ENCODE results near the gene TMC1.
A peak's percentile ranks its signal among the peaks of the same experiment; 100 is the strongest.
"Not testable (repeated sequence)": the region's sequence is repeated elsewhere in the genome, so short reads cannot be mapped to it uniquely, and the experiment has no call there.

Gene TMC1

DNA sequence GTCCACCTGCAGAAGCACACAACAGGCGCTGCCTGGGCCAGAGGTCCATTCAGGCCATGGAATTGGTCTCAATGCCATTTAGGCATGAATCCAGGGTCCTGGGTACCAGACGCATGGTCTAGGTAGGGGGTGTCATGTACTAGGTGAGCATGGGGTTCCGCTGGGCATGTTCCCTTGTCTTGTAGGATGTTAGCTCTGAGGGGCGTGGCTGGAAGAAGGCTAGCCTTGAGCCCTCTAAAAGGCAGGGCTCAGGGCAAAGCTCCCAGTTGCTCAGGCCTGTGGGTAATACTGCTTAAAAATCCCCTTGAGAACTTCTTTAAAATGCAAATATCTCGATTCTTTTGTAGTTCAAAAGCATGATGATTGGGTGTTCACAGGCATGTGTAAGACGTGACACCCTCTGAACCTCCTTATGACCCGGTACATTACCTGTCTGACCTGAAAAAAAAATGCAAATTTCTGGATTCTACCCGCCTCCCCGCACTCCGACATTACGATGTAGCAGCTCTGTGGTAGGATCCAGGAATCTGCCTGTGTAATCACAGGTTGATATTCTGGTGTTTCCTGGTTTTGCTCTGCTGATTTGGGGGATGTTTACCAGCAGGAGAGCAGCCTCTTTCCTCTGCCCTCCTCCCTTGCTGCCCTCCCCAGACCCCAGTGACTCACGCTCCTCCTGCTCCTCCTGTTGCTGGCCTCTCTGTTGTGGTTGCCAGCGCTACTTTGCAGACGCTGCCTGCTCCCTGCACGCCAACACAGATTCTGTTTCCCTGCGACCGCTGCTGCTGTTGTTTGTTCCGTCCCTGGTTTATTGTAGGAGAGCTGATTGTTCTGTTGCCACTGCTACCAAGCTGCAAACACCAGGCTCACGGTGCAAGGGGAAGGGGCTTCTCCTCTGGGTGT lies 5.7 kb downstream of the TMC1 start:
- DNase-seq = peak; percentile 62 to 75

- no peak for DNase-seq
These were observed 6.4 kb downstream of the TMC1 start for GRCh38 chr9:72527801-72528195.

DNA sequence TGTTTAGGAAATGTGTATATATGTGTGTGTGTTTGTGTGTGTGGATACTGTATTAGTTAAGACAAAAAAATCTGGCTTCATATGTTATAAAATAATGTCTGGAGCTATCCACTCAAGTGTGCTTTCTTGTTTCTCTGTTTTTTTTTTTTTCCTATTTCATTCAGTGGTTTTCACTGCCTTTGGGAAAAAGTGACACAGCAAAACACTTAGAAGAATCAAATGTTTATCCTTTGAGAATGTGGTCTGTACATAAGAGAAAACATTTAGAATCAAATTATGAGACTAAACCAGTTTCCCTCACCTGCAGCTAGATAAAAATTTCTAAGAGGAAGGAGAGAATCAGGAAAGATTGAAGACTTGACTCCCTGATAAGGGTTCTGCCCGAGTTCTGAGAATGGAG lies 8.1 kb downstream of the TMC1 start:
- no peak for DNase-seq

DNA sequence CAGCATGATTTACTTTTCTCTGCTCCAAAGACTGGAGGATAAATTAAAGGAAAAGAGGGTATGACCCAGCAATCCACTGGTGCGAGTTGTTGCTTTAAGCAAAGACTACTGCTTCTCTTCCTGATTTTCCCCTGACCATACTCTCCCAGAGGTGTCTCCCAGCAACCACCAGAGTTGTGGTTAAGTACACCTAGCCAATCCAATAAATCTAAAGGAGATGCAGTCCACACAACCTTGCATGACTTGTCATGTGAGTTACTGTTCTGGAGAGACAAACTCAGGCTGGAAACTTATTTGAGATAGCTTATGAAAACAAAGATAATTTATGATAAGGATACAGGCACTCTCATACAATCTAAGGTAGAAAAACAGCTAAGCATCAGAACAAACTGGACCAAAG lies 11.9 kb downstream of the TMC1 start:
- DNase-seq = no peak

DNA sequence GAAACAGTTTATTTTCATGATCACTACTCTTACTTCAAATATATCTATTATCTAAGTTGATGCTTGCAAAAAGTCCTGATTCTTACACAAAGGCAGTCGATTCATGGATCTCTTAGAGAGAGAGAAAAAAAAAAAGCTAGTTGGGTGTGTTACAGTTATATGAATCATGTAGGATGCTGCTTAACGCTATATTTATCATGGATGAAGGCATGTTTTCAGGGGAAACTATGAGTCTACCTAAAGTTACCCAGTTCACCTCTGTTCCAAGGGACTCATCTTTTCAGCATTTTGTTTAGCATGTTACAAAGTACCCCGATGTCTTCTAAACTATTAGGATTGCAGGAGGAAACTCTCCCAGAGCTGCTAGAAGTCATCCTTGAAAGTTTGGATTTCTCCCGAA lies 13.5 kb downstream of the TMC1 start:
- DNase-seq = no peak

DNA sequence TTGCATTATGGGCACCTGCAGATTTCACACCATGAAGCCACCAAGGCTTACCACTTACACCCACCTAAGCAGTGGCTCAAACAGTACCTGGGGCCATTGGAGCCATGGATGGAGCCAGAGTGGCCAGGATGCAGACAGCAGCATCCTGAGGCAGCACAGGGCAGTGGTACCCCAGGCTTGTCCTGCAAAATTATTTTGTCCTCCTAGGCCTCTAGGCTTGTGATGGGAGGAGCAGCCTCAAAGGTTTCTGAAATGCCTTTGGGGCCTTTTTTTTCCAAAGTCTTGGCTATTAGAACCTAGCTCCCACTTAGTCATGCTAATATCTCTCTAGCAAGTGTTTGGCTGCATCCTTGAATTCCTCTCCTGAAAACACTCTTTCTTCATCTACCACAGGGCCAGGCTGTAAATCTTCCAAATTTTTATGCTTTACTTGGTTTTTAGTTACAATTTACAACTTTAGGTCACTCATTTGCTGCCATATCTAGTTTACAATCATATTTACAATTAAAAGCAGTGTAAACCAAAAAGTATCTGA lies 15.7 kb downstream of the TMC1 start:
- DNase-seq = no peak

GRCh38 chr9:72537671-72538070 lies 16.3 kb downstream of the TMC1 start:
- DNase-seq = no peak

GRCh38 chr9:72538921-72539702 lies 17.7 kb downstream of the TMC1 start:
- DNase-seq = no peak

DNA sequence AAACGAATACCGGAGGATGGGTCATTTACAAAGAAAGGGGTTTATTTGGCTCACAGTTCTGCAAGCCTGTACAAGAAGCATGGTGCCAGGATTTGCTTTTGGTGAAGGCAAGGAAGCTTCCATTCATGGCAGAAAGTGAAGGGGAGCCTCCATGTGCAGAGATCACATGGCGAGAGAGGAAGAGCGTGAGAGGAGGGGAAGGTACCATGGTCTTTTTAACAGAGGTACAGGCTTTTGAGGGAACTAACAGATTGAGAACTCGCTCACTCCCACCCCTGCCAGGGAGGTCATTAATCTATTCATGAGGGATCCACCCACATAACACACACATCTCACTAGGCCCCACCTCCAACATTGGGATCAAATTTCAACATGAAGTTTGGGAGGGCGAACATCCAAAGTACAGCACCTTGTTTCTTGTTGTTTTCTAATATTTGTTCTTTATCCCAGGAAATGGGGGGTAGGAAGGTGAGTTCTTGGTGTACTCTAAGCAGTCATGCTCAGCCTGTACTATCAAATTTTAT lies 18.5 kb downstream of the TMC1 start:
- DNase-seq = no peak

- no peak for DNase-seq
These were observed 19.0 kb downstream of the TMC1 start for GRCh38 chr9:72540348-72540873.

DNA sequence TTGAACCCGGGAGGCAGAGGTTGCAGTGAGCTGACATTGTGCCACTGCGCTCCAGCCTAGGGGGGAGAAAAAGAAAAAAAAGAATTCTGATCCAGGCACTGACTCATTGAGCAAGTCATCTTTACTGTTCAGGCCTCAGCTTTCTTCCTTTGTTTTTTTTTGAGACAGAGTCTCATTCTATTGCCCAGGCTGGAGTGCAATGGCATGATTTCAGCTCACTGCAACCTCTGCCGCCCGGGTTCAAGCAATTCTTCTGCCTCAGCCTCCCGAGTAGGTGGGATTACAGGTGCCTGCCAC lies 21.1 kb downstream of the TMC1 start:
- DNase-seq = not testable (repeated sequence)

DNA sequence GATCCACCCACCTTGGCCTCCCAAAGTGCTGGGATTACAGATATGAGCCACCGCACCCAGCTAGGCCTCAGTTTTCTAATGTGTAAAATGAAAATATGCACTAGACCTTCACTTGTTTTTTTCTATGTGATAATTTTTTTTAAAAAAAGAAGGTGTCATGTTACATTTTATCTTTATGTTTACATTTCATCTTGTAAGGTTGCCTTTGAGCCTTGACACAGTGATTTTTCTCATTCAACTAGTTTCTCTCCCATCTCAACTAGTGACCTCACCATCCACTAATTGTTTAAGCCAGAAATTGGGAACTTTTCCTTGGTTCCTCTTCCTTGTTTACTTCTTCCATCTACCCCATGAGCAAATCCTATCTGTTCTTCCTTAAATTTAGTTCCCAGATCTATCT lies 21.5 kb downstream of the TMC1 start:
- DNase-seq = no peak

DNA sequence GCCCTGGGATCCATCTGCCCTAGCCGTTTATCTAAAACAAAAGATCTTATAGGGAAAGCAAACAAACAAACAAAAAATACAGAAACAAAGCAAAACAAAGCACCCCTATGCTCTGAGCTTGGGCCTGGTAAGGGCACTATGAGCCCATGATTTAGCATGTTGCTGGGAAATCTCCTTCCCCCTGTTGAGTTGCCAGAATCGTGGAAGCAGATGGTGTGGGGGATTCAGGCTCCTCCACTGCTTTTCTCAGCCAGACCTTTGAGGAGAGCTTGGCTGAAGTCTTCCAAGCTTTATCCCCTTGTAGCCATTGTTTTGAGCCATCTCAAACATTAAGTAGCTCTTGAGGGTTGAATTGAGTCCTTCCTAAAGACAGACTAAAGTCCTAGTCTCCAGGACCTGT lies 29.9 kb downstream of the TMC1 start:
- DNase-seq = no peak

- DNase-seq = no peak
These were observed 30.9 kb downstream of the TMC1 start for GRCh38 chr9:72552356-72552755.

DNA sequence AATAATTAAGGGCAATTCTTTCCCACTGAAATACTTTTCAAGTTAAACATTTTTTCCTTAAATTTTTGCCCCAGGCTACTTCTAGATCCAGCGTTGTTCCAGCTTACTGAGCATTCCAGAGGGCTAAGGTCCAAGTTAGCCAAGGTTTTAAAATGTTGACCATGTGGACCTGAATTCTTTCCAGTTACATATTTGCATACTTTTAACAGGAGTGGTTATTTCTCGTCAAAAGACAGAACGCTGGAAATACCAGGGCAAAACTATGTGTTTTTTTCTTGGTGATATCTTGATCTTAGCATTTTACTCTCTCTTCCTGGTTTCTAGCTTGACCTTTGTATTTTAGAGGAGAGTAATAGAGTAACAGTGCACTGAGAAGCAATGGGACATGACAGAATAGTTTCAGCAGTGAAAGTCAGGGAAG lies 32.8 kb downstream of the TMC1 start:
- DNase-seq = no peak

DNA sequence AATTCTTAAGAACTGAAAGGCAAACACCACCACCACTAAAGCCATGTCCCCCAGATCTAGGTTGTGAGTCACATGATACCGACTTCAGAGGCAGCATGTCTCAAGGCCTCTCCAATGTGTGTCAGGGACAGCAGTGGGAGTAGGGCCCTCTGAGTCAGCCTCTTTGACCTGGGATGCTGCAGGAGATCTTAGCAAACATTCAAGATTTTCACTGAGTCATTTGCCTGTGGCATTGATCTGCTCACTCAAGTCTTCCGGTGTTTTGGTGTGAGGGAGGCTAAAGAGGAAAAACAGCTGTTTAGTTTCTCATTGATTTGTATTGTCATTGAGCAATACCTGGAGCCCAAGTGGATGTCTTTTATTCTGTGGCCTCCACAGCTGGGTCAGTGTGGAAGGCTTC lies 36.1 kb downstream of the TMC1 start:
- DNase-seq = peak; percentile 20 to 68

DNA sequence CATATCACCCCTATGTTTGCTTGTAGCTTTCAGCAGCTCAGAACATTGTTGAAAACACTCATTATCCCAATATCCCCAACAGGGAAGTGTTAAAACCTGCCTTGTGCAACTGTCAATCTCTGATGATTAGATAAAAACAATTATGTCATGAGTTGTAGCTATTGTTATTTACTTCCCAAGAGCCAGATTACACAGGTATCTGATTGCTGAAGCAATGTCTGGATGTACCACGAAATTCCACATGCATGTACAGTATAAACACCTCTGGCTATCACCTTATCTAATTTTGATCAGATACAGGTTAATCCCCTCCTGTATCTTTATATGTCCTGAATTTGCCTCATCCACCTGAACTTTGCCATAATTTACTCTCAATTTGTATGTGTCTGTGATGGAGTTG lies 38.7 kb downstream of the TMC1 start:
- DNase-seq = no peak

DNA sequence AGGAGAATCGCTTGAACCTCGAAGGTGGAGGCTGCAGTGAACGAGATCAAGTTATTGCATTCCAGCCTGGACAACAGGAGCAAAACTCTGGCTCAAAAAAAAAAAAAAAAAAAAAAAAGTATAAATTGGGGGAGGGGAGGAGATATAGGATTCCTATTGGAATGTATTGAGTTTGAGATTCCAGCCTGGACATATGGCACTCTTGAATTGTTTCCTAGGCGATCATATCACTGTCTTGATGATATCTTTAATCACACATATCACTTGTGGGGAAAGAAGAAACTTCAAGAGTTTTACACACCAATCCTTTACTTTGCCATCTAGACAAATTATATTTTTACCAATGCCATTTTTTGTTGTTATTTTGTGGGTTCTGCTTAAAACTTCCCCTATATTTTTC lies 42.4 kb downstream of the TMC1 start:
- no peak for DNase-seq

- DNase-seq = no peak
These were observed 43.3 kb downstream of the TMC1 start for GRCh38 chr9:72564479-72565281.

DNA sequence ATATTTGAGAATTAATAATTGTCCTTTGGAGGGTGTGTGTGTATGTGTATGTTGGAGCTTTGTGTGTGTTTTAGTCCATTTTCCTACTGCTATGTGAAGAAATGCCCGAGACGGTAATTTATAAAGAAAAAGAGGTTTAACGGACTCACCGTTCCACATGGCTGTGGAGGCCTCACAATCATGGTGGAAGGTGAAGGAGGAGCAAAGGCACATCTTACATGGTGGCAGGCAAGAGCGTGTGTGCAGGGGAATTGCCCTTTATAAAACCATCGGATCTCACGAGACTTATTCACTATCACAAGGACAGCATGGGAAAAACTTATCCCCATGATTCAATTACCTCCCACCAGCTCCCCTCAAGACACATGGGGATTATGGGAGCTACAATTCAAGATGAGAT lies 44.1 kb downstream of the TMC1 start:
- DNase-seq = no peak

GRCh38 chr9:72574156-72574810 lies 52.9 kb downstream of the TMC1 start:
- no peak for DNase-seq

DNA sequence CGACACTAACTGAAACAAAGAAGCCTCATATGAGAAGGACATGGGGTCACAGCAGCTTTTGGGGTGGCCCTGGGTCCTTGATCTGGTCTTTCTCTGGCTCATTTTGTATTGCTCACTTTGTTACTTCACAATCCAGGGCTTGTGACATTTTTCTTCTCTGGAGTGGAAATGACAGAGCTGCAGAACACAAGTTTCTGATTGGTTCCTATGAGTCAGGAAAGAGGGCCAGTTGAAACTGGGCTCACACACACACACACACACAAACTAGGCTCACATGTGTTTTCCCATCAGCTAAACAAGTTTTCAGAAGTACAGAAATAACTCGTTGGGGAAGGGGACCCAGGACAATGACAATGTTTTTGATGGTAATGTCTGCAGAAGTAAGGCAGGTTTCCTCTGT lies 54.3 kb downstream of the TMC1 start:
- no peak for DNase-seq
